Measurements from ENCODE around the gene RTN4RL2.
A peak's percentile ranks its signal among the peaks of the same experiment; 100 is the strongest.
"Not testable (repeated sequence)": the region's sequence is repeated elsewhere in the genome, so short reads cannot be mapped to it uniquely, and the experiment has no call there.

RTN4RL2 gene

GRCh38 chr11:57438345-57439285 is 21.7 kb upstream of the RTN4RL2 start:
- no peaks in the 10 kb centered on the region for H3K27me3 Mint-ChIP-seq
- no peak overlapping the region for H3K27ac Mint-ChIP-seq (ENCODE audit: low read depth)
- H3K4me1 Mint-ChIP-seq, result no peaks in the 10 kb centered on the region
- no peaks in the 10 kb centered on the region for H3K9me3 Mint-ChIP-seq
- ATAC-seq (replicated peaks; ENCODE audit: extremely low read depth, poor library complexity, severe bottlenecking) (no peak), DNase-seq (ENCODE audit: low spot score in 2 of 2) (no peak)
- H3K36me3 Mint-ChIP-seq (ENCODE audit: insufficient read depth), result no peaks in the 10 kb centered on the region
- H3K4me3 Mint-ChIP-seq, result no peak overlapping the region

- Mint-ChIP-seq H3K4me1 (no peaks in the 10 kb centered on the region), H3K9me3 (no peaks in the 10 kb centered on the region), H3K4me3 (no peak overlapping the region), H3K27me3 (peaks cover 7% of the 10 kb centered on the region), H3K27ac (ENCODE audit: low read depth) (no peak overlapping the region), H3K36me3 (ENCODE audit: insufficient read depth) (no peaks in the 10 kb centered on the region)
- no peak for DNase-seq (ENCODE audit: low spot score in 2 of 2)
- no peak for ATAC-seq (replicated peaks; ENCODE audit: extremely low read depth, poor library complexity, severe bottlenecking)
Measured at GRCh38 chr11:57439786-57440185, 20.5 kb upstream of the RTN4RL2 start.

- Mint-ChIP-seq H3K4me3 (no peak overlapping the region), H3K36me3 (ENCODE audit: insufficient read depth) (no peaks in the 10 kb centered on the region), H3K9me3 (no peaks in the 10 kb centered on the region), H3K27me3 (peaks cover 18% of the 10 kb centered on the region), H3K27ac (ENCODE audit: low read depth) (no peak overlapping the region), H3K4me1 (no peaks in the 10 kb centered on the region)
- ATAC-seq (replicated peaks; ENCODE audit: extremely low read depth, poor library complexity, severe bottlenecking) (no peak), DNase-seq (ENCODE audit: low spot score in 2 of 2) (no peak)
Measured at GRCh38 chr11:57440744-57441414, 19.4 kb upstream of the RTN4RL2 start.

GRCh38 chr11:57444362-57445121 is 15.8 kb upstream of the RTN4RL2 start:
- Mint-ChIP-seq H3K4me1 (no peaks in the 10 kb centered on the region), H3K9me3 (no peaks in the 10 kb centered on the region), H3K27ac (ENCODE audit: low read depth) (no peak overlapping the region), H3K27me3 (peaks cover 47% of the 10 kb centered on the region), H3K4me3 (no peak overlapping the region), H3K36me3 (ENCODE audit: insufficient read depth) (no peaks in the 10 kb centered on the region)
- ATAC-seq (replicated peaks; ENCODE audit: extremely low read depth, poor library complexity, severe bottlenecking) (no peak), DNase-seq (ENCODE audit: low spot score in 2 of 2) (no peak)

- H3K27me3 Mint-ChIP-seq, result peaks cover 53% of the 10 kb centered on the region
- H3K9me3 Mint-ChIP-seq; DNase-seq (ENCODE audit: low spot score in 2 of 2); ATAC-seq (replicated peaks; ENCODE audit: extremely low read depth, poor library complexity, severe bottlenecking); H3K4me3 Mint-ChIP-seq; H3K36me3 Mint-ChIP-seq (ENCODE audit: insufficient read depth); H3K4me1 Mint-ChIP-seq; H3K27ac Mint-ChIP-seq (ENCODE audit: low read depth): not testable (repeated sequence)
Measured at GRCh38 chr11:57445122-57445394, 15.3 kb upstream of the RTN4RL2 start.

GRCh38 chr11:57446055-57446454 is 14.3 kb upstream of the RTN4RL2 start:
- Mint-ChIP-seq H3K36me3 (ENCODE audit: insufficient read depth) (no peaks in the 10 kb centered on the region), H3K27me3 (peaks cover 56% of the 10 kb centered on the region), H3K9me3 (no peaks in the 10 kb centered on the region), H3K27ac (ENCODE audit: low read depth) (no peak overlapping the region), H3K4me3 (no peak overlapping the region), H3K4me1 (no peaks in the 10 kb centered on the region)
- DNase-seq (ENCODE audit: low spot score in 2 of 2), result no peak
- no peak for ATAC-seq (replicated peaks; ENCODE audit: extremely low read depth, poor library complexity, severe bottlenecking)

GRCh38 chr11:57453543-57454177 is 6.7 kb upstream of the RTN4RL2 start:
- ATAC-seq (replicated peaks; ENCODE audit: extremely low read depth, poor library complexity, severe bottlenecking), result no peak
- Mint-ChIP-seq H3K4me3 (no peak overlapping the region), H3K4me1 (peaks cover 17% of the 10 kb centered on the region), H3K36me3 (ENCODE audit: insufficient read depth) (peaks cover 5% of the 10 kb centered on the region), H3K27me3 (peaks cover 34% of the 10 kb centered on the region), H3K27ac (ENCODE audit: low read depth) (no peak overlapping the region), H3K9me3 (no peaks in the 10 kb centered on the region)
- no peak for DNase-seq (ENCODE audit: low spot score in 2 of 2)

GRCh38 chr11:57456960-57457642 is 3.2 kb upstream of the RTN4RL2 start:
- H3K27ac Mint-ChIP-seq (ENCODE audit: low read depth), result no peak overlapping the region
- H3K4me3 Mint-ChIP-seq, result peak overlapping the region; percentile 77
- H3K27me3 Mint-ChIP-seq, result peaks cover 50% of the 10 kb centered on the region
- H3K36me3 Mint-ChIP-seq (ENCODE audit: insufficient read depth), result peaks cover 5% of the 10 kb centered on the region
- H3K4me1 Mint-ChIP-seq, result peaks cover 32% of the 10 kb centered on the region
- no peaks in the 10 kb centered on the region for H3K9me3 Mint-ChIP-seq
- DNase-seq (ENCODE audit: low spot score in 2 of 2) (peak; percentile 56 to 66), ATAC-seq (replicated peaks; ENCODE audit: extremely low read depth, poor library complexity, severe bottlenecking) (peak; percentile 34)

GRCh38 chr11:57457643-57458023 is 2.7 kb upstream of the RTN4RL2 start:
- peaks cover 35% of the 10 kb centered on the region for H3K4me1 Mint-ChIP-seq
- peak overlapping the region; percentile 77 for H3K4me3 Mint-ChIP-seq
- no peak overlapping the region for H3K27ac Mint-ChIP-seq (ENCODE audit: low read depth)
- peaks cover 5% of the 10 kb centered on the region for H3K36me3 Mint-ChIP-seq (ENCODE audit: insufficient read depth)
- DNase-seq (ENCODE audit: low spot score in 2 of 2), result no peak
- ATAC-seq (replicated peaks; ENCODE audit: extremely low read depth, poor library complexity, severe bottlenecking), result peak; percentile 16
- no peaks in the 10 kb centered on the region for H3K9me3 Mint-ChIP-seq
- H3K27me3 Mint-ChIP-seq, result peaks cover 50% of the 10 kb centered on the region

- Mint-ChIP-seq H3K36me3 (ENCODE audit: insufficient read depth) (peaks cover 5% of the 10 kb centered on the region), H3K4me1 (peaks cover 39% of the 10 kb centered on the region), H3K27me3 (peaks cover 50% of the 10 kb centered on the region), H3K27ac (ENCODE audit: low read depth) (no peak overlapping the region), H3K4me3 (peak overlapping the region; percentile 77), H3K9me3 (no peaks in the 10 kb centered on the region)
- DNase-seq (ENCODE audit: low spot score in 2 of 2) (no peak), ATAC-seq (replicated peaks; ENCODE audit: extremely low read depth, poor library complexity, severe bottlenecking) (no peak)
Measured at GRCh38 chr11:57458060-57458409, 2.3 kb upstream of the RTN4RL2 start.

- no peaks in the 10 kb centered on the region for H3K9me3 Mint-ChIP-seq
- DNase-seq (ENCODE audit: low spot score in 2 of 2) (no peak), ATAC-seq (replicated peaks; ENCODE audit: extremely low read depth, poor library complexity, severe bottlenecking) (peak; percentile 16)
- H3K36me3 Mint-ChIP-seq (ENCODE audit: insufficient read depth), result peaks cover 5% of the 10 kb centered on the region
- peaks cover 50% of the 10 kb centered on the region for H3K27me3 Mint-ChIP-seq
- H3K4me1 Mint-ChIP-seq, result peaks cover 43% of the 10 kb centered on the region
- peak overlapping the region; percentile 77 for H3K4me3 Mint-ChIP-seq
- H3K27ac Mint-ChIP-seq (ENCODE audit: low read depth), result no peak overlapping the region
Measured at GRCh38 chr11:57458410-57459163, 1.7 kb upstream of the RTN4RL2 start.

Measured in central memory CD8-positive, alpha-beta T cell (primary cell).